ENCODE data around the gene STIL. TPM values are rescaled to one million over a fixed set of nuclear protein-coding genes. Genes with fewer than 3 reads are reported as not detected.
"Not testable (repeated sequence)": the region's sequence is repeated elsewhere in the genome, so short reads cannot be mapped to it uniquely, and the experiment has no call there.

STIL gene
- polyA plus RNA-seq (2013, experiment 1 of 2; ENCODE audit: insufficient read length) = 14.9 TPM
- 2.2 TPM for polyA plus RNA-seq (2013, experiment 2 of 2; ENCODE audit: insufficient read length)

GRCh38 chr1:47313915-47314664 lies at the start of gene STIL:
Gene STIL (minus strand): TSS chr1:47314147. CDS start chr1:47310319, 3,828 bp downstream.
- DNase-seq = peak; percentile 100

- peak; percentile 10 for DNase-seq
These were observed 48.9 kb upstream of the STIL start for GRCh38 chr1:47362828-47363227.

- DNase-seq = no peak
These were observed 47.4 kb upstream of the STIL start for GRCh38 chr1:47361380-47361779.

GRCh38 chr1:47351305-47351704 lies 37.4 kb upstream of the STIL start:
- peak; percentile 23 for DNase-seq

- DNase-seq = no peak
These were observed 34.3 kb upstream of the STIL start for GRCh38 chr1:47348246-47348645.

- no peak for DNase-seq
These were observed 33.8 kb upstream of the STIL start for GRCh38 chr1:47347735-47348134.

- not testable (repeated sequence) for DNase-seq
These were observed 33.0 kb upstream of the STIL start for GRCh38 chr1:47346979-47347378.

GRCh38 chr1:47340227-47340626 lies 26.3 kb upstream of the STIL start:
- no peak for DNase-seq

- DNase-seq = no peak
These were observed 24.5 kb upstream of the STIL start for GRCh38 chr1:47338249-47339077.

- DNase-seq = no peak
These were observed 23.4 kb upstream of the STIL start for GRCh38 chr1:47337350-47337749.

GRCh38 chr1:47334765-47335435 lies 21.0 kb upstream of the STIL start:
- peak; percentile 8 for DNase-seq

GRCh38 chr1:47333922-47334764 lies 20.2 kb upstream of the STIL start:
- DNase-seq = peak; percentile 82

GRCh38 chr1:47333578-47333921 lies 19.6 kb upstream of the STIL start, which contains the start of gene CMPK1:
Gene CMPK1 (plus strand): TSS chr1:47333790. CDS start chr1:47333946, 156 bp downstream.
- peak; percentile 89 for DNase-seq

GRCh38 chr1:47332779-47333577 lies 19.0 kb upstream of the STIL start:
- no peak for DNase-seq

- no peak for DNase-seq
These were observed 17.9 kb upstream of the STIL start for GRCh38 chr1:47331875-47332274.

- DNase-seq = no peak
These were observed 16.3 kb upstream of the STIL start for GRCh38 chr1:47330212-47330611.

- no peak for DNase-seq
These were observed 15.0 kb upstream of the STIL start for GRCh38 chr1:47328992-47329391.

GRCh38 chr1:47326271-47326670 lies 12.3 kb upstream of the STIL start:
- DNase-seq = no peak

GRCh38 chr1:47325528-47325927 lies 11.6 kb upstream of the STIL start:
- DNase-seq = no peak

GRCh38 chr1:47324682-47325081 lies 10.7 kb upstream of the STIL start:
- no peak for DNase-seq

GRCh38 chr1:47323599-47324031 lies 9.7 kb upstream of the STIL start:
- no peak for DNase-seq

Measured in fibroblast of skin of back (primary cell).